HCEC 1CT (cell line): Measurements from ENCODE around the gene CLTRN.
"Not testable (repeated sequence)": the region's sequence is repeated elsewhere in the genome, so short reads cannot be mapped to it uniquely, and the experiment has no call there.

Experiments used
- DNase-seq: peaks from one replicate; pipeline ENCODE4 v3.0.0-alpha.2; 2017

Gene CLTRN

DNA sequence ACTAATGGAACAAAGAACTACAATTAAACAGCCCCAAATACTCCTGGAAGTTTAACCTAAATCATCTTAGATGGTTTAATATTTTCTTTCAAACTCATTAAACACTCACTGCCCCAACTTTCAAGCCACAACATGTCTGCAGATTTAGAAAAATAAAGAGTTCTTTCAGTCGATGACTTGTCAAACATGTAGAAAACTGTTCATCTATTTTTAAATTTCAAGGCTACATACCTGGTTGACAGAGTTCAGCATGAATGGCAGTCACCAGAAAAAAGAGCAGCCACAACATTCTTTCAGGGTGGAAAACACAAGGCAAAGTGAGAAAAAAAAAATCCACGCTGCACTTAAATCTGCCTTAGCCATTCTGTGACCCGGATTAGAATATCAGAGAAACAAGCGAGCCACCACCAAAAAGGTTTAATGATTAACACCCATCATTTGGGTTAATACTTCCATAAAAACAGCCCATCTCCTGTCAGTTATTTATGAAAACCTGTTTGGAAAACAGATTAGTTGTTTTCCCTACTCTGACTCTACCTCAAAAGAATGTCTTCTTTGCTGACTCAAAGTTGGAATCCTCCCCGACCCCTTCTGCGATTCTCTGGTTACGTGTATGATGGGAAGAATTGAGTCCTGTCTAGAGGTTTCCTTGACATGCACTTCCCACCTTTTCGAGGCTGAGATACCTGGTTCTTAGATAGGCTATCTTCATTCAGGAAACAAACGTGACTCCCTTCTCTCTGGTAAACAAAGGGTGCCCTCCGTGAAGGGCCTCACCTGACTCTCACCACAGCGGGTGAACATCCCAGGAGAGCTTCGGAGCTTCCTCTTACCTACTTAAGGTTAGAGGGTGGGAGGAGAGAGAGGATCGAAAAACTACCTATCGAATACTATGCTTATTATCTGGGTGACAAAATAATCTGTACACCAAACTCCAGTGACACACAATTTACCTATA, at the start of gene CLTRN:
Gene CLTRN (minus strand): TSS at position 319 of the 958 bp plus-strand sequence. CDS start 30 bp downstream, at position 289.
- no peak for DNase-seq

- DNase-seq: not testable (repeated sequence)
Observed at GRCh38 chrX:15704273-15704672, 39.7 kb upstream of the CLTRN start.

DNA sequence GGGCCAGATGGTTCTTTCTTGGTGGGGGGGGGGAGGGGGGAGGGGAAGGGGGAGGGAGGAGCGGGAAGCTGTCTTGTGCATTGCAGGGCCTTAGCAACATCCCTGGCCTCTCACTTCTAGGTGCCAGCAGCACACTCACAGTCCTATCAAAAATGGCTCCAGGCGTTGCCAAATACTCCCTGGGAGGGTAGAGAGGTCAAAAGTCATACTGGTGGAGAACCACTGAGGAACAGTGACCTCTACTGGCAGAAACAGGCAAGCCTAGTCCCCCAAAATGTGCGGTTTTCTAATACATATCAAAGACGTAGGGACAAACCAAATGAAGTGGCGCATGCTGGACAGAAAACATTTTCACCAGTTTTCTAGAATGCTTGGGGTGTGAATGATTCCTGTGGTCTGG, 39.2 kb upstream of the CLTRN start:
- DNase-seq: not testable (repeated sequence)

DNA sequence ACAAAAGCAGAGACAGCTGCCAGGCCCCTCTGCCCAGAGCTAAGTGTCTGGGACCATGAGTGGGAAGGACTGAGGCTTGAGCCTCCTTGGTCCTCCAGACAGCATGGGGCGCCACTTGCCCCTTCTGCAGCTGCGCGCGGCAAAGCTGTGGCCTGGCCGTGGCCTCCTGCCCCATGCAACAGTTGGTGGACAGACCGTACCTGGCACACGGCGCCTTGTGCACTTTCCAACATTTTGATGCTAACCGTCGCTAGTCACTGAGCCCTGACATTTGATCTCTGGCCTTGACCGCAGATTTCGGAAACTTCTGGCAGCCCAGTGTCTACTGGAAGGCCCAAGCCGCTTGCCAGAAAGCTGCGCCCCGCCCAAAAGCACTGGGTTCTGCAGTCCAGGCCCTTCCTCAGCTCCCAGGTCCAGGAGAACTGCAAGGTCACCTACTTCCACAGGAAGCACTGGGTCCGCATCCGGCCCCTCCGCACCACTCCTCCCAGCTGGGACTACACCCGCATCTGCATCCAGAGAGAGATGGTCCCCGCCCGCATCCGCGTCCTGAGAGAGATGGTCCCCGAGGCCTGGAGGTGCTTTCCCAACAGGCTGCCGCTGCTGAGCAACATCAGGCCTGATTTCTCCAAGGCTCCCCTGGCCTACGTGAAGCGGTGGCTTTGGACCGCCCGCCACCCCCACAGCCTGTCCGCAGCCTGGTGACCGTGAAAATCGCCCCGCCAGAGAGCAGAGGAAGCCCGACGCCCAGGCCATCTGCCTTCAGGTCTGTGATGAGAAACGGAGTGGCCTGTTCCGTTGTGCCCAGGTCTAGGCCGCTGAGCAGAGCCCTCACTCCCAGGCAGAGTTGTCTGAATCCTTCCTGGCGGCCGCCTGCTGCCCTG, 38.1 kb upstream of the CLTRN start:
- no peak for DNase-seq

DNA sequence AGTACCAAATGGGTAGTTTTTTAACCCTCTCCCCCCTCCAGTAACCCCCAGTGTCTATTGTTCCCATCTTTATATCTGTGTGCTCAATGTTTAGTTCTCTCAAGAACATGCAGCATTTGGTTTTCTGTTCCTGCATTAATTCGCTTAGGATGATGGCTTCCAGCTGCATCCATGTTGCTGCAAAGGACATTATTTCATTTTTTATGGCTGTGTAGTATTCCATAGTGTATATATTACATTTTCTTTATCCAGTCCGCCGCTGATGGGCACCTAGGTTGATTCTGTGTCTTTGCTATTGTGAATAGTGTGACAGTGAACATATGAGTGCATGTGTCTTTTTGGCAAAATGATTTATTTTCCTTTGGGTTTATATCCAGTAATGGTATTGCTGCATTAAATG, 31.9 kb upstream of the CLTRN start:
- no peak for DNase-seq

GRCh38 chrX:15694941-15695451, 30.4 kb upstream of the CLTRN start:
- DNase-seq: no peak

- peak; percentile 28 for DNase-seq
Observed at GRCh38 chrX:15686818-15687685, 22.4 kb upstream of the CLTRN start.

DNA sequence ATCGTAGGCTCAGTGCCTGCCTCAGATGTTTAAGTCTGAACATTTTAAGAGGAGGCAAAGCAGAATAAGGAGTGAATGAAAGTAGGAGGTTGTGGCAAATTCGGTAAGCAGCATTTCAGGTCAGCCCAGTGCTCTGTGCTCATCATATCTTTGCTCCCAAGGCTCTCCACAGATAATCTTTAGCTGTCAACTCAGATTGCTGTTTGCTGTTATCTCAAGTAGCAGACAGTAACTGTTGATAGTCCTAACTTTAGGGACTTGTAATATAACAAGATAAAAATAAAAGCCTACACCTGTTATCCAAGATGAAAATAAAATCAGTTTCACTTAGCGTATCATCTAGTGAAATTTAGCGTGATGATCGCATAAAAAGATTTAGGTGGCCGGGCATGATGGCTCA, 18.6 kb upstream of the CLTRN start:
- no peak for DNase-seq

DNA sequence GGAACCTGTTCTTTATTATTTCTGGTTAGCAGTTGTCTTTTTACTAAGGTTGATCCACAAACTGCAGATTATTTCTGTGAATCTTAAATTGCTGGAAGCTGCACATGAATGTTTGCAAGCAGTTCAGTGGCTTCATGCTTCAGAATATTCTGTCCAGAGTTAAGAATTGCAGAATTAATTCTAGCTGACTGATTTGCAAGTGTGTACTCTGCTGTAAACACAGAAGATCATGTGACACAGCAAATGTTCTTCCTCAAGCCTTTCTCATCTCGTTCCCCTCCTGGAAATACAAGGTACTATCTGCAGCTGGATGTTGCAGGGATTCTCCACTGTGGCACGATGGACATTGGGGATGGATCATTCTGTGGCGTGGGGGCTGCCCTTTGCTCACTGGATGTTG, 16.8 kb upstream of the CLTRN start:
- no peak for DNase-seq

DNA sequence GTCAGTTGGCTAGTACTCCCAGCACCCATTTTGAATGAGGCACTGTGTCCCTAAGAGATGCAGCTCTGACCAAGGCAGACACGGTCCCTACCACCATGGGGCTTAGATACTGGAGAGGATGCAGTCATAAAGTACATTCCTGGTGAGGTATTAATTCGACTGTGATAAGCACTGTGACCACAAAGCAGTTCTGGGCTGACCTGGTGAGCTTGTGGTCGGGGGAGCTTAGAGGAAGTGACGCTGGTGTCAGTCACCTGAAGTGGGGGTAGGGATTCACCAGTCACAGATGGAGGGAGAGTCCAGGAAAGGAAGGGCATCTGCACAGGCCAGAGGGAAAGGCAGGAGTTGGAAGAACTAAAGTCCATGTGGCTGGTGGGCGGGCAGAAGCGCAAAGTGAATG, 15.8 kb upstream of the CLTRN start:
- peak; percentile 57 for DNase-seq

DNA sequence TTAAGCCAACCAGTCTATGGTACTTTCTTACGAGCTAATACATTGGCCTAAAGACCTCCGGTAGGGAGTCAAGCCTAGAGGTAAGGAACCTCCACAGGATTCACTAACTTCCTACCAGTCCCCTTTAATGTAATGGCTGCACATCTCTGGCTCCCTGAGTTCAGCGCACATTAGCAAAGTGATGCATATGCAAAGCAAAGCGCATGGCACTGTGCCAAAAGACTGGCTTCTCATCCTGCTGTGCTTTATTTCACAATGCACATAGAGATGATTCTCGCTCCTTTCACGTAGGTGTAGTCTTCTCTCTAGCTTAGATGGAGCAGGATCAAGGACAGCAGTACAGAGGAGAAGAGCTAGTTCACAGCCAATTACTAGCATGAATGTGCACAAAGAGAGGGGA, 14.6 kb upstream of the CLTRN start:
- no peak for DNase-seq

DNA sequence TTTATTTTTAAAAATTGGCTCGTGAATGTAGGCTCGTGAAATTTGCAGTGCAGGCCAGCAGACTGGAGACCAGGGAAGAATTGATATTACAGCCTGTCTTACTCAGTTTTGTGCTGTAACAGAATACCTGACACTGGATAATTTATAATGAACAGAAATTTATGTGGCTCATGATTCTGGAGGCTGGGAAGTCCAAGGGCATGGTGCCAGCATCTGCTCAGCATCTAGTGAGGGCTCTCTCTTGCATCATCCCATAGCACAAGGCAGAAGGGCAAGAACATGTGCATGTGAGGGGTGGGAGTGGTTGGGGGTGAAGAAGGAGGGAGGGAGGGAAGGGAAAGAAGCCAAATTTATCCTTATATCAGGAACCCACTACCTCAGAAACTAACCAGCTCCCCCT, 13.7 kb upstream of the CLTRN start:
- no peak for DNase-seq

GRCh38 chrX:15676886-15677285, 12.3 kb upstream of the CLTRN start:
- DNase-seq: no peak

- DNase-seq: no peak
Observed at GRCh38 chrX:15675490-15675921, 10.9 kb upstream of the CLTRN start.

GRCh38 chrX:15674841-15675489, 10.4 kb upstream of the CLTRN start:
- DNase-seq: peak; percentile 86

DNA sequence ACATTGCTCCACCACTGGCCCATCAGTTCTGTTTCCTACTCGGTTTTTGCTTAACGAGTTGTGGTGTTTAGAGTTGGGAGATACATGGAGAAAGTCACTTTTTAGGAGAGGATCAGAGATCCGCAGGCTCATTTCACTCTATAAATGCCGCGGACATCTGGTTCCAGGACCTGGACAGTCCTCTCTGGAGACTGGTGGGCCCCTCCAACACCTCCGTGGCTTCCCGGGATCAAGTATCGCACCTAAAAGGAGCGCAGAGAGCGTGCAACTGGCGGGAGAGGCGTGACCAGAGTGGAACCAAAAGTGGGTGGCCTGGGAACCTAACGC, 9.9 kb upstream of the CLTRN start:
- DNase-seq: no peak

- DNase-seq: no peak
Observed at GRCh38 chrX:15673970-15674369, 9.4 kb upstream of the CLTRN start.

DNA sequence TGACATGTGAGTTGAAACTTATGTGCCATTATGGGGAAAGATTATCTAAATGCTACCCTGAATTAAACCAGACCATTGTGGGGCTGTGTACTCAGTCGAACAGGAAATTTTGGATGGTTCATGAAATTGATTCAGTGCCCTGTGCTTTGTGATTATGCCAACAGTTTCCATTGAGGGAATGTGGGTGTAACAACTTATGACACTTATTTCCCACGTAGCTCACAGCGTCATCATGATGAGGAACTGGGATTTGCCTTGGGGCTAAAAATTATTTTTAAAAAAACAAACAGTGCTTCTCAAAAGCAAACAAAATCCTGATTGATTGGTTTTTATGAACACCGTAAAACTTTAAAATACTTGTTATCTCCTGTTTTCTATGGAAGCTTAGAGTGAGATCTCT, 8.3 kb upstream of the CLTRN start:
- DNase-seq: no peak

DNA sequence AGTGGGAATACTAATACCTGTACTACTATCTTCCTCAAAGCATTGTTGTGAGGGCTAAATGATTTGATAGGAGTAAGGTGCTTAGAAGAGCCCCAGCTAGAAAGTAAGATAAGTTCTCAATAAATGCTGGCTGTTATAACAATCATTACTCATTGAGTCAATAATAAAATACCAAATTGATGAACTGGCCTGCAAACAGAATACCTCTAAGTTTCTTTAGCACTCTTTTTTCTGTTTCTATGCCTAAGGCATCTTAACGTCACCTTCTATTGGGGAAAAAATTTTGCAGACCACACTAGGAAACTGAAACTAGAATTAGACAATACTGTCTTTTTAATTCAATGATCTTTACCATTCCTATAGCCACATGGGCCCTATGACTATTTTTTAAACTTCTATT, 1.2 kb downstream of the CLTRN start:
- DNase-seq: no peak

- DNase-seq: not testable (repeated sequence)
Observed at GRCh38 chrX:15654804-15655203, 9.8 kb downstream of the CLTRN start.

DNA sequence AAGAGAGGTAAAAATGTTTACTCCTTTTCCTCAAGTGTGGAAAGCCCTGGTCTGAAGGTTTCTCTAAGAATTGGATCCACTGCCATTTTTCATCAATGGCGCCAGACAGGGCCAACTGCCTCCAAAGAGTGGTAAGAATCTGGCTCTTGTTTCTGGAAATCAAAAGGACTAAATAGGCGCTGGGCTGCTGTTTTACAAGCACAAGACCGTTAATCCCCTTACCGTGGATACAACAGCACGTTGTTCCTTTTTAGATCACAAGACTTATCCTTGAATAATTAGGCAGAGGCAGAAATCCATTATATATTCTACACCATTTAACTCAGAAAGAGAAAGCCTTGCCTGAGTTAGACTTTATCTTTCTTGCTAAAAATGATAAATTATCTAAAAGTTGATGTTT, 10.6 kb downstream of the CLTRN start:
- DNase-seq: no peak

DNA sequence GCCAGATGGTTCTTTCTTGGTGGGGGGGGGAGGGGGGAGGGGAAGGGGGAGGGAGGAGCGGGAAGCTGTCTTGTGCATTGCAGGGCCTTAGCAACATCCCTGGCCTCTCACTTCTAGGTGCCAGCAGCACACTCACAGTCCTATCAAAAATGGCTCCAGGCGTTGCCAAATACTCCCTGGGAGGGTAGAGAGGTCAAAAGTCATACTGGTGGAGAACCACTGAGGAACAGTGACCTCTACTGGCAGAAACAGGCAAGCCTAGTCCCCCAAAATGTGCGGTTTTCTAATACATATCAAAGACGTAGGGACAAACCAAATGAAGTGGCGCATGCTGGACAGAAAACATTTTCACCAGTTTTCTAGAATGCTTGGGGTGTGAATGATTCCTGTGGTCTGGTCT, 17.1 kb downstream of the CLTRN start:
- DNase-seq: not testable (repeated sequence)
